Measurements from ENCODE around the gene RYR1. TPM values are rescaled to one million over a fixed set of nuclear protein-coding genes. Genes with fewer than 3 reads are reported as not detected.

RYR1 gene
- total RNA-seq, 1 experiment from 2014 or later, result 0.45 TPM

GRCh38 chr19:38543807-38544568, 110.5 kb downstream of the RYR1 start:
- H2AFZ ChIP-seq (ENCODE audit: low read length), result no peak overlapping the region
- H3K9me2 ChIP-seq (replicated peaks; ENCODE audit: insufficient read depth, low read length), result no peaks in the 10 kb centered on the region
- peak overlapping the region; percentile 67 for H3K4me2 ChIP-seq (ENCODE audit: low read depth, low read length, poor library complexity, severe bottlenecking)
- peak overlapping the region; percentile 85 for H3K27ac ChIP-seq (ENCODE audit: low read length)
- H3K27me3 ChIP-seq (ENCODE audit: low read length), result no peaks in the 10 kb centered on the region
- no peaks in the 10 kb centered on the region for H3K79me2 ChIP-seq (ENCODE audit: low read length)
- peaks cover 25% of the 10 kb centered on the region for H3K4me1 ChIP-seq (ENCODE audit: low read length)
- no peak overlapping the region for H3K9ac ChIP-seq (ENCODE audit: low read length)
- H3K4me3 ChIP-seq (ENCODE audit: low read length), result no peak overlapping the region; the same call in 1 of the 2 replicates
- peak; percentile 73 for DNase-seq
- H3K9me3 ChIP-seq (ENCODE audit: low read length), result no peaks in the 10 kb centered on the region
- no peaks in the 10 kb centered on the region for H4K20me1 ChIP-seq (ENCODE audit: insufficient read depth, low read depth, low read length)
- no peaks in the 10 kb centered on the region for H3K36me3 ChIP-seq (ENCODE audit: insufficient read depth, low read length)

- Histone ChIP-seq H3K4me1 (ENCODE audit: low read length) (peaks cover 25% of the 10 kb centered on the region), H3K27me3 (ENCODE audit: low read length) (no peaks in the 10 kb centered on the region), H3K4me2 (ENCODE audit: low read depth, low read length, poor library complexity, severe bottlenecking) (peak overlapping the region; percentile 67), H4K20me1 (ENCODE audit: insufficient read depth, low read depth, low read length) (no peaks in the 10 kb centered on the region), H3K4me3 (ENCODE audit: low read length) (peak overlapping the region; percentile 40; the same call in 1 of the 2 replicates), H3K9me2 (replicated peaks; ENCODE audit: insufficient read depth, low read length) (no peaks in the 10 kb centered on the region), H3K79me2 (ENCODE audit: low read length) (no peaks in the 10 kb centered on the region), H2AFZ (ENCODE audit: low read length) (peak overlapping the region; percentile 90), H3K9me3 (ENCODE audit: low read length) (no peaks in the 10 kb centered on the region), H3K9ac (ENCODE audit: low read length) (peak overlapping the region; percentile 43), H3K27ac (ENCODE audit: low read length) (peak overlapping the region; percentile 85), H3K36me3 (ENCODE audit: insufficient read depth, low read length) (no peaks in the 10 kb centered on the region)
- DNase-seq, result peak; percentile 95
Measured at GRCh38 chr19:38544569-38545315, 111.3 kb downstream of the RYR1 start.

- Histone ChIP-seq H3K27me3 (ENCODE audit: low read length) (no peaks in the 10 kb centered on the region), H3K9ac (ENCODE audit: low read length) (peak overlapping the region; percentile 43; the same call in 1 of the 2 replicates), H4K20me1 (ENCODE audit: insufficient read depth, low read depth, low read length) (no peaks in the 10 kb centered on the region), H3K9me3 (ENCODE audit: low read length) (no peaks in the 10 kb centered on the region), H3K4me1 (ENCODE audit: low read length) (peaks cover 25% of the 10 kb centered on the region), H3K4me2 (ENCODE audit: low read depth, low read length, poor library complexity, severe bottlenecking) (no peak overlapping the region), H3K4me3 (ENCODE audit: low read length) (no peak overlapping the region), H3K36me3 (ENCODE audit: insufficient read depth, low read length) (no peaks in the 10 kb centered on the region), H2AFZ (ENCODE audit: low read length) (no peak overlapping the region), H3K9me2 (replicated peaks; ENCODE audit: insufficient read depth, low read length) (no peaks in the 10 kb centered on the region), H3K27ac (ENCODE audit: low read length) (no peak overlapping the region), H3K79me2 (ENCODE audit: low read length) (no peaks in the 10 kb centered on the region)
- no peak for DNase-seq
Measured at GRCh38 chr19:38545596-38545995, 112.1 kb downstream of the RYR1 start.

GRCh38 chr19:38547421-38547820, 113.9 kb downstream of the RYR1 start:
- peak overlapping the region; percentile 32 for H3K4me2 ChIP-seq (ENCODE audit: low read depth, low read length, poor library complexity, severe bottlenecking)
- H3K4me3 ChIP-seq (ENCODE audit: low read length), result no peak overlapping the region
- H3K36me3 ChIP-seq (ENCODE audit: insufficient read depth, low read length), result no peaks in the 10 kb centered on the region
- peak; percentile 76 for DNase-seq
- no peaks in the 10 kb centered on the region for H3K79me2 ChIP-seq (ENCODE audit: low read length)
- H3K9ac ChIP-seq (ENCODE audit: low read length), result no peak overlapping the region
- H2AFZ ChIP-seq (ENCODE audit: low read length), result no peak overlapping the region
- H3K27me3 ChIP-seq (ENCODE audit: low read length), result no peaks in the 10 kb centered on the region
- H3K9me3 ChIP-seq (ENCODE audit: low read length), result no peaks in the 10 kb centered on the region
- peaks cover 29% of the 10 kb centered on the region for H3K4me1 ChIP-seq (ENCODE audit: low read length)
- no peaks in the 10 kb centered on the region for H3K9me2 ChIP-seq (replicated peaks; ENCODE audit: insufficient read depth, low read length)
- H3K27ac ChIP-seq (ENCODE audit: low read length), result peak overlapping the region; percentile 11; the same call in 1 of the 2 replicates
- H4K20me1 ChIP-seq (ENCODE audit: insufficient read depth, low read depth, low read length), result no peaks in the 10 kb centered on the region

- no peak overlapping the region for H2AFZ ChIP-seq (ENCODE audit: low read length)
- DNase-seq, result no peak
Measured at GRCh38 chr19:38549061-38549460, 115.6 kb downstream of the RYR1 start.

GRCh38 chr19:38549942-38550341, 116.5 kb downstream of the RYR1 start:
- H3K27ac ChIP-seq (ENCODE audit: low read length), result no peak overlapping the region
- no peak for DNase-seq
- H3K4me2 ChIP-seq (ENCODE audit: low read depth, low read length, poor library complexity, severe bottlenecking), result no peak overlapping the region
- no peaks in the 10 kb centered on the region for H4K20me1 ChIP-seq (ENCODE audit: insufficient read depth, low read depth, low read length)
- peaks cover 23% of the 10 kb centered on the region for H3K4me1 ChIP-seq (ENCODE audit: low read length)
- no peaks in the 10 kb centered on the region for H3K27me3 ChIP-seq (ENCODE audit: low read length)
- H3K79me2 ChIP-seq (ENCODE audit: low read length), result no peaks in the 10 kb centered on the region
- H3K4me3 ChIP-seq (ENCODE audit: low read length), result no peak overlapping the region
- no peak overlapping the region for H2AFZ ChIP-seq (ENCODE audit: low read length)
- H3K9me2 ChIP-seq (replicated peaks; ENCODE audit: insufficient read depth, low read length), result no peaks in the 10 kb centered on the region
- H3K9ac ChIP-seq (ENCODE audit: low read length), result no peak overlapping the region
- H3K9me3 ChIP-seq (ENCODE audit: low read length), result no peaks in the 10 kb centered on the region
- H3K36me3 ChIP-seq (ENCODE audit: insufficient read depth, low read length), result no peaks in the 10 kb centered on the region

More at GRCh38 chr19:38549061-38549460, 115.6 kb downstream of the RYR1 start:
- no peaks in the 10 kb centered on the region for H3K27me3 ChIP-seq (ENCODE audit: low read length)
- H3K27ac ChIP-seq (ENCODE audit: low read length), result no peak overlapping the region
- H3K79me2 ChIP-seq (ENCODE audit: low read length), result no peaks in the 10 kb centered on the region
- no peaks in the 10 kb centered on the region for H3K9me3 ChIP-seq (ENCODE audit: low read length)
- no peaks in the 10 kb centered on the region for H3K9me2 ChIP-seq (replicated peaks; ENCODE audit: insufficient read depth, low read length)
- H4K20me1 ChIP-seq (ENCODE audit: insufficient read depth, low read depth, low read length), result no peaks in the 10 kb centered on the region
- H3K36me3 ChIP-seq (ENCODE audit: insufficient read depth, low read length), result no peaks in the 10 kb centered on the region
- H3K4me3 ChIP-seq (ENCODE audit: low read length), result no peak overlapping the region
- H3K9ac ChIP-seq (ENCODE audit: low read length), result no peak overlapping the region
- peaks cover 27% of the 10 kb centered on the region for H3K4me1 ChIP-seq (ENCODE audit: low read length)
- no peak overlapping the region for H3K4me2 ChIP-seq (ENCODE audit: low read depth, low read length, poor library complexity, severe bottlenecking)

GRCh38 chr19:38550376-38550775, 116.9 kb downstream of the RYR1 start:
- no peaks in the 10 kb centered on the region for H3K27me3 ChIP-seq (ENCODE audit: low read length)
- no peak overlapping the region for H2AFZ ChIP-seq (ENCODE audit: low read length)
- no peak overlapping the region for H3K4me2 ChIP-seq (ENCODE audit: low read depth, low read length, poor library complexity, severe bottlenecking)
- H3K9me2 ChIP-seq (replicated peaks; ENCODE audit: insufficient read depth, low read length), result no peaks in the 10 kb centered on the region
- H3K27ac ChIP-seq (ENCODE audit: low read length), result no peak overlapping the region
- H4K20me1 ChIP-seq (ENCODE audit: insufficient read depth, low read depth, low read length), result no peaks in the 10 kb centered on the region
- no peak for DNase-seq
- no peak overlapping the region for H3K9ac ChIP-seq (ENCODE audit: low read length)
- H3K36me3 ChIP-seq (ENCODE audit: insufficient read depth, low read length), result no peaks in the 10 kb centered on the region
- H3K9me3 ChIP-seq (ENCODE audit: low read length), result no peaks in the 10 kb centered on the region
- H3K4me1 ChIP-seq (ENCODE audit: low read length), result peaks cover 23% of the 10 kb centered on the region
- H3K4me3 ChIP-seq (ENCODE audit: low read length), result no peak overlapping the region
- H3K79me2 ChIP-seq (ENCODE audit: low read length), result no peaks in the 10 kb centered on the region

GRCh38 chr19:38551450-38551813, 117.9 kb downstream of the RYR1 start:
- no peak overlapping the region for H3K4me3 ChIP-seq (ENCODE audit: low read length)
- peaks cover 28% of the 10 kb centered on the region for H3K4me1 ChIP-seq (ENCODE audit: low read length)
- H3K4me2 ChIP-seq (ENCODE audit: low read depth, low read length, poor library complexity, severe bottlenecking), result no peak overlapping the region
- H3K9me3 ChIP-seq (ENCODE audit: low read length), result no peaks in the 10 kb centered on the region
- no peaks in the 10 kb centered on the region for H4K20me1 ChIP-seq (ENCODE audit: insufficient read depth, low read depth, low read length)
- H3K79me2 ChIP-seq (ENCODE audit: low read length), result no peaks in the 10 kb centered on the region
- H3K9ac ChIP-seq (ENCODE audit: low read length), result 0 out of 2 replicates have a peak overlapping the region, but pooled peaks have one; percentile 24
- H3K36me3 ChIP-seq (ENCODE audit: insufficient read depth, low read length), result no peaks in the 10 kb centered on the region
- H3K27ac ChIP-seq (ENCODE audit: low read length), result no peak overlapping the region
- H3K9me2 ChIP-seq (replicated peaks; ENCODE audit: insufficient read depth, low read length), result no peaks in the 10 kb centered on the region
- DNase-seq, result no peak
- H2AFZ ChIP-seq (ENCODE audit: low read length), result no peak overlapping the region
- no peaks in the 10 kb centered on the region for H3K27me3 ChIP-seq (ENCODE audit: low read length)

Data from Karpas-422 (cell line).